Stimulated activated CD8-positive, alpha-beta memory T cell treated with anti-CD3 and anti-CD28 coated beads, Interleukin-12 subunit alpha, Interleukin-12 subunit beta, amount 100 ng/mL, for 24 hours (primary cell): Measurements from ENCODE around the gene SSH2.
"Not testable (repeated sequence)": the region's sequence is repeated elsewhere in the genome, so short reads cannot be mapped to it uniquely, and the experiment has no call there.

Experiments
- DNase-seq: peaks from one replicate; pipeline ENCODE4 v3.0.0-alpha.2; 2020; ENCODE audit errors: extremely low read depth

The SSH2 gene

DNA sequence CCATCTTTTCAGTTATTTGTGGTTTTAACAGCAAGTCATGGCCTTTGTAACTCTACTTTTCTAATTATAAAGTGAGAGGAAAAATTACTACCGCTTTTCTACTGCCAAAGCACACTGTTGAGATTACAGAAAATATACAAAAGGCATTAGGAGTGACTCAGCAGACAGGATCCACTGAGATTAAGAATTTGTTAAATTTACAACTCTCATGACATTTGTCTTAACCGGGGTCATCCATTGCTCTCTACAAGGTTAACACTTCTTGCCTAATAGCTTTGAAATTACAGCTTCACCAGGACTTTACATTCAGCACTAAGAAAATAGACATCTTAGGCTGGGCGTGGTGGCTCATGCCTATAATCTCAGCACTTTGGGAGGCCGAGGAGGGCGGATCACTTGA is 93.4 kb downstream of the SSH2 start:
- DNase-seq = no peak

DNA sequence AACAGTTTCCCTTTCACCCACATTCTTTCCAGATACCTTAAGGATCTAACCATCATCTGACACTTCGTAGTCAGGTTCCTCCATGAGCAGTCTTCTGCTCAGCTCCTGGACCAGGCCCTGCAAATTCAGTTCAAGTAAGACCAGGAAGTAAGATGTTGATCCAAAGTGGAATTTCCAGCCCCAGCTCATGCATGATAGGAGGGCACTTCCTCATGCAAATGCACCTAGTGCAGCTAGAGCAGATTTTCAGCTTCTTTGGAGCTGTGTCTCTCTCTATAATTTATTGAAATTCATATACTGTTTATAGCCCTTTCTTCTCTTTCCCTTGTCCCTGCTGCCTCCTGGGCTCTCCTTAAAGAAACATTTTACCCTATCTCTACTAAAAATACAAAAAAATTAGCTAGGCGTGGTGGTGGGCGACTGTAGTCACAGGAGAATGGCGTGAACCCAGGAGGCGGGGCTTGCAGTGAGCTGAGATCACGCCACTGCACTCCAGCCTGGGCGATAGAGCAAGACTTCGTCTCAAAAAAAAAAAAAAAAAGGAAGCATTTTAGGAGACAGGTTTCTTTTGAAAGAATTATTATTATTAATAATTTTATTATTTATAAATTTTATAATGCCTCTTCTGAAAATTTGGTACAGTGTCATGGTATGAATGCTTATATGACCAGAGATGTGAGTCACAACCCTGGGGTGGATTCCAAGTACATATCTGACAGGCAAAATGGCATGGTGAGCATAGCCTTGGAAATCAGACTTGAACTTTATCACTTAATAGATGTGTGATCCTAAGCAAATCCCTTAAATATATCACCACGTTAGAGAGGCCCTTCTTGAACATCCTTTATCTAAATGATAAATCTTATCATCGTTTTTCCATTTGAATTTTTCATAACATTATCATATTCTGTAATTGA is 94.3 kb downstream of the SSH2 start:
- no peak for DNase-seq

DNA sequence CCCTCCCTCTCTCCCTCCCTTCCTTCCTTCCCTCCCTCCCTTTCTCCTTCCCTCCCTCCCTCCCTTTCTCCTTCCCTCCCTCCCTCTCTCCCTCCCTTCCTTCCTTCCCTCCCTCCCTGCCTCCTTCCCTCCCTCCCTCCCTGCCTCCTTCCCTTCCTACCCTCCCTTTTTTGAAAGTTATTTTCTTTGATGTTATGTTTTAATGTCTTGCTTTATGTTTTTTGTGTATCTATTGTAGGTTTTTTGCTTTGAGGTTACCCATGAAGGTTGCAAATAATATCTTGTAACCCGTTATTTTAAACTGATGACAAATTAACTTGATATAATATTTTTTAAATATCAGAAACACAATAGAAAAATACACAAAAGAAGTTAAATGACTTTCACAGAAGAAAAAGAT is 96.2 kb downstream of the SSH2 start:
- DNase-seq = no peak

DNA sequence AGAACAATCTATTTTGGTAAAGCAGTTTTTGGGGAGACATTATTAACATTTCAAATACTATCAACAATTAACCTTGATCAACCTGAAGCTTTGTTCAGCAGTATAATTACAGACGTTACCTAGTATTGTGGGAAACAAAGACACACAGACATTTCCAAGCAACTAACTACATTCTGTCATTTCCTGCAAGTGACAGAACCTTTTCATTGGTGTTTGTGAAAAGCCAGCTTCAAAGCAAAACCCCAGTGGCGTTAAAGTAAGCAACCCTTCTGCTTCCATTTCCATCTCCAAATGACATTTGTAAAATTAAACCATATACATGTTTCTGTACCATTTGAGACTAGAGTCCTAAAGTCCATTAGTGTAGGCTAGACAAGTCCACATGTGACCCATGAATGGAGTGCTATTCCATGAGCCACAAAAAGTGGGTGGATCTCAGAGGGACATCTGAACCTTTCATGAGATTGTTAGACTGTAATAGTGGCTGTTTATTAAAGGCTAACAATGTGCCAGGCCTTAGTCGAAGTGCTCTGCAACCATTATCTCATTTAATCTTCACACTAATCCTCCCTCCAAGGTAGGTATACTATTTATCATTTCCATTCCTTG is 101.2 kb downstream of the SSH2 start:
- DNase-seq = no peak

DNA sequence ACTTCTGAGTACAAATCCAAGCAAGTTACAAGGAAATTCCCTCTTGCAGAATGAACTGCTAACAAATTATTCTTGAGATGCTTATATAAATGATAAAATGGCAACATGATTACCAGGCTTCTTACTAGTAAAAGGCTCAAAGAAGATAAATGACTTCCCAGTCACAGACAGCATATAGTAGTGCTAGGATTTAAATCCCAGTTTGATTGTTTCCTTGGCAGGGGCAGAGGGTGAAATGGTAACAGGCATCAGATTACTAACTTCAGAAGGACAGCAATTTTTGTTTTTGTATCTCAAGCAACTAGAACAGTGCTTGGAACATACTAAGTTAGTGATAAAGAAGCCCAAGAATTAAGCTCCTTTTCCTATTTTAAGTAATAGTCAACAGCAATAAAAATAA is 102.8 kb downstream of the SSH2 start:
- DNase-seq = no peak

DNA sequence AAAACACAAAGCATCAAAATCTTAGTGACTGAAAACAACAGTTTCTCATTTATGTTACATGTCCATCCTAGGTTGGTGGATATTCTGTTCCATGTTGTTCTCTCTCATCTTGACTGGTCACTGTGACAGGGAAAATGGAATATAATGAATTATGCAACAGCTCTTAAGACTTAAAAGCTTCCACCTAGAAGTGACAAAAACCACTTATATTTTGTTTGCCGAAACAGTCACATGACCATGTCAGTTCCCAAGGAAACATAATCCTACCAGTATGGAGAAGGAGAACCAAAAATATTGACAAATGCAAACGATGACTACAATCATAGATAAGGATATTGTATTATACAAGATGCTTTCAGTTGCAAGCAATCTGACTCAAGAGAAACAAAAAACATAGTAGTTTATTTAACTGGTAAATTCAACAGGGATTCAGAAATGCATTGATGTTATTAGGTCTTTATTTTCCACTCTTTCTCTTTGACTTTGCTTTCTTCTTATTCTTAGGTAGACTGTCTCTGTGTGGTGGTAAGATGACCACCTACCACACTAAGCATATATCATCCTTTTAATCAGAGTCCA is 103.8 kb downstream of the SSH2 start:
- no peak for DNase-seq

DNA sequence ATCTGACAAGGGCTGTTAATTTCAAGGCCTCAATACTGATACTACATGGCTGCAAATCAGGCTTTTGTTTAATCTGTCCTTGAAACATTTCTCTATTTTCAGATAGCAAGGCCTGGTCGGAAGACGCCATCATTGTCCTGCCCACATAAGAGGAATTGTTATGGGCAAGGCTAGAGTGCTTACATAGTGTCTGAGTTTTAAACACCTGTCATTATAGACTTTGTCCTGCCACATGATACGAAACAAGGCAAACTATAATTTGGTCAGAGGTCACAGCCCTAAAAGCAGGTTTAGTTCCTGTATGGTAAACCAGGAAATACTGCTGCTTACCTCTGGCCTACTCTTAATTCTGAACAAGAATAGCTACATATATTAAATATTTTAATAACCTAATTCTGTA is 104.4 kb downstream of the SSH2 start:
- DNase-seq = no peak

DNA sequence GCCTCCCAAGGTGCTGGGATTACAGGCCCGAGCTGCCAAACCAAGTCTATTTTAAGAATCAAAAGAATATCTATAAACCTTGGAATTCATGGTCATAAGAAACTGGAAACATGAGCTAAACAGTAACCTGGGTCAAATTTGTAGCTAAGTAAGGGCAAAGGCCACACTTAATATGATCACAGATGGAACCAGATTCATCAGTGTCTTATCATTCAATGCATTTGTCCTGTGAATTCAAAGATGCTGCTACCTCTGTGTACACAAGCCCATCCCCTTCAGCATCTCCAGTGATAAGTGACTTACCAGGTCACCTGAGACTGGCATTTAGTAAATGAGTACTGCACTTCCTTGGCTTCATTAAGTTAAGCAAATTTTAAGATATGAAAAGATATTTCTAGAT is 108.1 kb downstream of the SSH2 start:
- DNase-seq = no peak

DNA sequence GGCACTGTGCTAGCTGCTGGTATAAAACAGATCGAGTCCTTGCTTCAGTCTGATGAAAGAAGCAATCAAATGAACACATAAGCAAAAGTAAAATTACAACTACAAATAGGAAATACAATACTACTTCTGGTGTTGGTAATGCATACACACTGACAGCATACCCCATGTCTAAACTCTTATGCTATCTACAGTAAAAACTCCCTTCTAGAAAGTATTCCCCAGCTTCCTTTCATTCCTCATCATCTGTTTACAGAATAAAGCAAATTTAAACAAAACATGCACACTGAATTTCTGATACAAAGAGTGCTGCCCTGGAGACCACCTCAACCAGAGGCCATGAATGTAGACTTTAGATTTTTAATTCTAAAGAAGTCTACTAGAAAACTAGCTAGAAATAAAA is 109.6 kb downstream of the SSH2 start:
- DNase-seq = no peak

DNA sequence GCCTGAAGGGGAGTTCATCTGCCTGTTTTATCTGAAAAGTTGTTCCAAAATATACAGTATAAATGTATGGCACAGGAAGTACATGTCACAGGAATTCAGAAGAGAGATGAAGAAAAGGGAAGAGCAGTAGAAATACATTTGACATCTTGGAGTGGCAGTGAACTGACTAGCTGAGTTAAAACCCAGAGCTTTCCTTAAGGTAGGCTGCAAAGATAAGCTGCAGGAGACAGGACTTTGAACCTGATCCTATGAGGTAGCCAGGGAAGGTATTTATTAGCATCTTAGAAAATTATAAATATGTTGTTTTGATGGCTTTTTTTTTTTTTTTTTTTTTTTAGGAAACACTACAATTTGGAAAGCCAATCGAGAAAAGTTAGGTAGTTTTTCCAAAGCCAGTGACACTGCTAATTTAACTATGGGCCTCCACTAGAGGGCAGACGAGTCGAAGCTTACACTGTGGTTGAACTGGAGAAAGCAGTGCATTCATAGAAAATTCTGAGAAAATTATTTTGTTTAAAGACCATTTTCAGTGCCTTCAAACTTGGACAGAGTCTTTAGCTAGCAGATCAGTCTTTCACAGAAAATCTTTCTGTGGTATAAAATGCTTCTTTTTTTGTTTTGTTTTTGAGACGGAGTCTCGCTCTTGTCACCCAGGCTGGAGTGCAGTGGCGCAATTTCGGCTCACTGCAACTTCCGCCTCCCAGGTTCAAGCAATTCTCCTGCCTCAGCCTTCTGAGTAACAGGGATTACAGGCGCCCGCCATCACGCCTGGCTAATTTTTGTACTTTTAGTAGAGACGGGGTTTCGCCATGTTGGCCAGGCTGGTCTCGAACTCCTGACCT is 122.3 kb downstream of the SSH2 start:
- peak; percentile 31 for DNase-seq

DNA sequence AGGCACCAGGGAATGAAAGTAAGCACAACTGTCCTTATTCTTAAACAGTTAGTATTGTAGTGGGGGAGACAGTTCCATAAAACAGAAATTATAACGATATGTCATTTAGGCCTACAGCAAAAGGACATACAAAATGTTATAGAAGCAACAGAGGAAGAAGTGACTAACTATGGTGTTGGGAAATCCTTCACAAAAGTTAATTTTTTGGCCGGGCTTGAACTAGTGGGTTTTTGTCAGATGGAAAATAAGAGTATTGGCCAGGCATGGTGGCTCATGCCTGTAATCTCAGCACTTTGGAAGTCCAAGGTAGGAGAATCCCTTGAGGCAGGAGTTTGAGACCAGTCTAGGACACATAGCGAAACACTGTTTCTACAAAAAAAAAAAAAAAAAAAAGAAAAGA is 127.8 kb downstream of the SSH2 start:
- no peak for DNase-seq

DNA sequence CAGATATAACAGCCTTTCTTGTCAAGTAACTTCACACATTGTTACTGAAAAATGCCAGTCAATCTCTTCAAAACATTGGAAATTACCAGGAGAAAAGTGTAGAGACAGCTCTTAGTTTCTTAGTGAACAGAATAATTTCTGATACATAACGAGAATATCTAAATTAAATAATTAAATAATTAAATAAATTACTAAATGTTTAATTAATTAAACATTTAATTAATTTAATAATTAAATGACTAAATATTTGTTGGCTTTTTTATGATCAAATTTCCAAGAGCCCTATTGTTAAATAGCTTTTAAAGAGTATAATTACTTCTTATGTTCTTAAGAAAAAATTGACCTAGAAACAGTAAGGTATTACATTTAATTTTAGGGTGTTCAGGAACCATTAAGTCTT is 129.6 kb downstream of the SSH2 start:
- no peak for DNase-seq

DNA sequence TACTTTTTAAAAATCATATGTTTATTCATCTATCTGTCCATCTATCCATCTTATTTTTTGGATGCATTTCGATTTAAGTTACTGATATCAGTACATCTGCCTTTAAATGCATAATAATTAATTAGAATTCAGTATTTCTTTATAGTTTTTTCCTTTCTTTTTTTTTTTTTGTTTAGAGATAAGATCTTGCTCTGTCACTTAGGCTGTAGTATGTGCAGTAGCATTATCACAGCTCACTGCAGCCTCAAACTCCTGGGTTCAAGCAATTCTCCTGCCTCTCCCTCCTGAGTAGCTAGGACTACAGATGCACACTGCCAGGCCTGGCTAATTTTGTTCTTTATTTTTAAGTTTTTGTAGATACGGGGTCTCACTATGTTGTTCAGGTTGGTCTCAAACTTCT is 133.4 kb downstream of the SSH2 start:
- no peak for DNase-seq

DNA sequence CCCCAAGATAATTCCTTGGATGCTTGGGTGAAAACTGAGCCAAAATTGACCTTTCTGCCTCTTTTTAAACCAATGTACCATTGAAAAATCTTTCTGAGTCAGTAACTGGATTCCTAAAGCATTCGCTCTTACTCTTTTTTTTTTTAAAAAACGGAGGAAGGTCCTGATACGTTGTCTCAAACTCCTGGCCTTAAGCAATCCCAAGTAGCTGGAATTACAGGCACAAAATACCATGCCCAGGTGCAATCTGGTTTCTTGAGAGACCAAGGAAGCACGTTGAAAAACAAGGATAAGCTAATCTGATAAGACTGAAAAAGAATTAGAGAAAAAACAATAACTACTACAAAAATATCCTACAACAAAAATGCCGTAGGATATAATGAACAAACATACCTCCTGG is 136.5 kb downstream of the SSH2 start:
- DNase-seq = no peak

DNA sequence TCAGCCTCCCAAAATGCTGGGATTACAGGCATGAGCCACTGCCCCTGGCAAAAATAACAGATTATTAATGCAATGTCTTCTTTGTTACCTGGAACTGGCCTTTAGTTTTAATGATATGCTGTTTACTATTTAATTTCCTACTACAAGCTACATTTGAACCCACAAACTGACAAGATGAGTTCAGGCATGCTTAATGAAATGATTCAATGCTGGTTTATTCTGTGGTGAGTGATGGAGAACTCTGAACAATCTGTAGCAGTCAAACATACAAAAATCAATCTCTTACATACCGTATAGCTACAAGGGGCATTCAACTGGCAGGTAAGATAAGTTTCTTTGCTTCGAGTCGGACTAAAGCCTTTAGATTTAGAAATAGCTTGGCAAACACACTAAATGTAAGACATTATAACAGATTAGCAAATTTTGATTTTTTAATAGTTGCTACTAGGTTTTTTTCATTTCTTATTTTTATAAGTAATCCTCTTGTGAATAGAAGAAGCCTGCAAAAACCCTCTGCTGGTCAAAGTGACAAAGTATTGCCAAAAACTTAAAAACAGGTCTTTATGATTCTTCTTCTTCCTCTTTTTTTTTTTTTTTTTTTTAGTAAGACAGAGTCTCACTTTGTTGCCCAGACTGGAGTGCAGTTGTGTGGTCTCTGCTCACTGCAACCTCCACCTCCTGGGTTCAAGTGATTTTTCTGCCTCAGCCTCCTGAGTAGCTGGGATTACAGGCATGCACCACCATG is 138.5 kb downstream of the SSH2 start:
- DNase-seq = no peak

DNA sequence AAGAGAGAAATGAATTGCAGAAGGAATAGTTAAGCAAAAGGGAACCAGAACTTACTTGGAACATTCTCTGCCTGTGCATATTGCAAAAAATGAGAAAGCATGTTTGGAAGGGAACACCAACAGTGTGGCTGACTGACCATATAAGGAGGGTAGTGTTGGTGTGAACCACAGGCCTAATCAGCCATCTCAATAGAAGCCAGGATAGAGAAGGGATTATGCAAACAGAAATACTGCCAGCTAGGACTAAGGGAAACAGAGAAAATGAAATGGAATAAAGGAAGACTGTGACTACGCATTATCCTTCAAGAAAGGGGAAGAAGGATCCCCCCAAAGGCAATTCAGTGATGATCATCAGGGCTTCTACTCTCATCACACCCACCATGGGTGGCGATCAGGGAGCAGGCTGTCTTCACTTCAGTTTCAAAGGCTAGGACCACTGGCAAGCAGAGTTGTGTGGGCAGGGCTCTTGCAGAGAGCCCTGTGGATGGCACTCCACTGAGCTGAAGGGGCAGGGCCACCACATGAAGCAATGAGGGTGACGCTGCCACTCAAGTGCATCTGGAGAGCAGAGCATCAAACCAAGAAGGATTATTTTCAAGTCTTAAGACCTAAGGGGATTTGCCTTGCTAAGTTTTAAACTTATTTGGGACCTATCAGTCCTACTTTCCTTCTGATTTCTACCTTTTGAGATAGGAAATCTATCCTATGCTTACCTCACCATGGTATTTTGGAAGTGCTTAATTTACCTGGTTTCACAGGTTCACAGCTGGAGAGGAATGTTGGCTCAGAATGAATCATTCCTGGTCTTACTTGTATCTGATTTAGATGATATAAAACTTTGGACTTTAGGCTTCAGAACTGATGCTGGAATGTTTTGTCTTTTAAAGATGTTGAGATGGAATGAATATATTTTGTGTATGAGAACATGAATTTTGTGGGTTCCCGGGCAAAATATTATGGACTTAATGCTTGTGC is 140.5 kb downstream of the SSH2 start:
- no peak for DNase-seq

DNA sequence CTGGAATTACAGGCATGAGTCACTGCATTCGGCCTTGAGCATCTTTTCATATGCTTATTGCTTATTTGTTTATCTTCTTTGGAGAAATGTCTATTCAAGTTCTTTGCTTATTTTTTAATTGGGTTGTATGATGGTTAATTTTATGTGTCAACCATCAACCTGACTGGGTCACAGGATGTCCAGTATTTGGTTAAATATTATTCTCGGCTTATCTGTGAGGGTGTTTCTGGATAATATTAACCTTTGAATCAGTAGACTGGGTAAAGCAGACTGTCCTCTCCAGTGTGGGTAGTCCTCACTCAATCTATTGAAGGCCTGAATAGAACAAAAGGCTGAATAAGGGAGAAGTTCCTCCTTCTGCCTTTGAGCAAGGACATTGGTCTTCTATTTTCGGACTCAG is 142.0 kb downstream of the SSH2 start:
- DNase-seq = no peak

DNA sequence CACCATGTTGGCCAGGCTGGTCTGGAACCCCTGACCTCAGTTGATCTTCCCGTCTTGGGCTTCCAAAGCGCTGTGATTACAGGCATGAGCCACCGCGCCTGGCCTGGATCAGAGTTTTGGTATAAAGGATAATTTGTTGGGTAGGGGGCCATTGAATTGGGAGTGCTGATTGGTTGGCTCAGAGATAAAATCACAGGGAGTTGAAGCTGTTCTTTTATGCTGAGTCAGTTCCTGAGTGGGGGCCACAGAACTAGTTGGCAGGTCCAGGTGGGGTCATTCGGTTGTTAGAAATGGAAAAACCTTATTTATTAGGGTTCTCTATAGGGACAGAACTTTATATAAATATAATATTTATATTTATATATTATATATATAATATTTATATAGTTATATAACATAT is 147.1 kb downstream of the SSH2 start:
- DNase-seq = no peak

DNA sequence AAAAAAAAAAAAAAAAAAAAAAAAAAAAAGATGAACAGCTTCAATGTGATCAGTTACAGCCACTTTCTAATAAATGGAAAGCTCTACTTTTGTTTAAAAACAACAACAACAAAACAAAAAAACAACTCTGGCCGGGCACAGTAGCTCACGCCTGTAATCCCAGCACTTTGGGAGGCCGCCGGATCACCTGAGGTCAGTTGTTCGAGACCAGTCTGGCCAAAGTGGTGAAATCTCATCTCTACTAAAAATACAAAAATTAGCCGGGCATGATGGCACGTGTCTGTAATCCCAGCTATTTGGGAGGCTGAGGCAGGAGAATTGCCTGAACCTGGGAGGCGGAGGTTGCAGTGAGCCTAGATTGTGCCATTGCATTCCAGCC is 150.2 kb downstream of the SSH2 start:
- DNase-seq = not testable (repeated sequence)
